NCI-H1694 (cell line): ENCODE results near the gene CCDC92B.
"Not testable (repeated sequence)": the region's sequence is repeated elsewhere in the genome, so short reads cannot be mapped to it uniquely, and the experiment has no call there.

Experiments used
- DNase-seq: peaks from one replicate; lab custom pipeline; 2025; lab: John Stamatoyannopoulos, UW

CCDC92B gene

DNA sequence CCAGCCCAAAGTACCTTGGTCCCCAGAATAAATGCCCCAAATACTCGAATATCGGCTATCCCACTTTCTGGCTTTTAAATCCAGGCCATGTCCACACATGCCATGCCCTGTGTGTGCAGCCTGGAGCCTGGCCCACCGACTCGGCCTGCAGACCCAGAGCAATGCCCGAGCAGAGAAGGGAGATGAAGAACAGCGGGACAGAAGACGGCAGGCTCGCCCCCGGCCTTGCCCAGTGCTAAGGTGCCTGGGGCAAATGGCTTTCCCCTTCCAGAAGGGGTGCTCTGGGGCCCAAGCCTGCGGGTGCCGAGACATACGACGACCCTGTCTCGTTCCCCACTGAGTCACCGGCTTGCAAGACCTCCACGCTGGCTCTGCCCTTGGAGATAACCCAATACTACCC, 45.8 kb downstream of the CCDC92B start:
- no peak for DNase-seq

DNA sequence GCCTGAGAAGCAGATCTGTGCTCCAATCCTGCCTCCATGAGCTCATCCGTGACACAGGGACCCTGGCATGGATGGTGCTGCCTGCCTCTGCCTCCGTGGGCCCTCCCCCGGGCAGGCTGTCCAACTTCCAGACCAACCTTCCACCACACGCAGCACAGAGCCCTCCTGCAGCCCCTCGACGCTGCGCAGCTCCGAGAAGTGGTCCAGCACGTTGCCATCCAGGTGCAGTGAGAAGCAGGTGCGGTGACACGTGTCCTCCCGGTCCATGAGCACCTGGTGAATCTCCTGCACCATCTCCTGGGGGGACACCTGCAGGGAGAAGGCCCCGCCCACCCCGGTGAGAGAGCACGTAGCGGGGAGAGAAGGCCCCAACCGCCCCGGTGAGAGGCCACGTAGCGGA, 46.3 kb downstream of the CCDC92B start:
- no peak for DNase-seq

- no peak for DNase-seq
Observed at GRCh38 chr17:2701996-2702741, 47.3 kb downstream of the CCDC92B start.

DNA sequence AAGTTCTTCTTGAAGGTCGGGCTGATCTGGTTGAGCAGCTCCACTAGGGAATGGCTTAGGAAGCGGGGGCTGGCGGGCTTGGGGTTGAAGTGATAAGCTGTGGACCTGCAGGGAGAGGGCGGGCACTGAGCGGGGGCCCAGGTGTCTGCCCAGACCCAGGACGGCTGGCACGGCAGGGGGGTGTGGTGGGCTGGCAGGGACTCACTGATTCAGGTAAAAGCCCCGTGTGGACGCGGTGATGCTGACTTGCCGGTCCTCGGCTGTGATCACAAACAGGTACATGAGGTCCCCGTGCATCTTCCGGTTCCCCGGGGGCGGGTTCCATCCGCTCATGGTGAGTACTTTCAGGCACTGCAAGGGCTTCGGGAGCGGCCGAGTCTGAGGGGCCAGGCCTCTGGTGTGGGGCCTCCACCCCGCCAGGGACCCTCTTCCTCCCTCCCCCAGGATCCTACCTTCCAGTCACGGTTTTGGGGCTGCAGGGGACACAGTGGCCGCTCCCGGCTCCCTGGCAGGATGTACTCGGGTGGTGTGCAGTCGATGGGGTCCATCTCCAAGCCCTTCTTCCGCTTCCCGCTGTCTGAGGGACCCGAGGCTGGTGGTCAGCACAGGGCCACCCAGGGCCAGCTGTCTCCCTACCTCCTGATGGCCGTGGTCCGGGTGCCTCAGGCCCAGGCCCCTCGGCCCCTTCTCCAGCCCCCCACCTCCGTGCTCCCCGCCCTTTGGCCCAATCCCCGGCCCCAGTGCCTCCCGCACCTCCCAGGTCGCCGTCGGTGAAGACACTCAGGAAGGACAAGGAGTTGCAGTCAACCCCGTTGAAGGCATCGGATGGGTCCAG, 48.1 kb downstream of the CCDC92B start:
- DNase-seq, result no peak

DNA sequence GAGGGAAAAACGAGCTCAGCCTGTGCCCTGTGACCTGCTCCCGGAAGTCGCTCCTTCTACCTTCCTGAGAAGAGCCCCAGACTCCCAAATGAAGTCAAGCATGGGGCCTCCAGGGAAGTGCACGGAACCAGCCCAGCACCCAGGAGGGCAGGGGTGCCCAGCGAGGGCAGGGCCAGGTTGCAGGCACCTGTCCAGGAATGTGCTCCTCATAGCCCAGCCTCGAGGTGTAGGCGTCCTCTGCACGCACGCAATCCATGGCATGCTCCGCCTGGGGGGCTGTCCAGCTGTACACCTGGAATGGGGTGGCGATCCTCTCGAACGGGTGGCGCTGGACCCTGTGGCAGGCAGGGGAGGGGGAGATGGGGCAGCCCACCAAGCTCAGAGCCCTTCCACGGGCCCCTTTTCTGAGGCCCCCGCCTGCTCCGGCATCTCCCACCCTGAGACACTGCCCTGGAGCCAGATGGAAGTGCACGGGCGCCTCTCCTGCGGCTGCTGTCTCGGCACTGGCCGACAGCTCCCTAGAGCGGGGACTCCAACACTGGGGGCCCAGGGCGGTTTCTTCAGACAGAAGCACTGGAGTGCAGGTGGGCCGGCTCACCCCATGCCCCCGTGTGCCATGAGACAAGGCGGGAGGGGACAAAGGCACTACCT, 48.8 kb downstream of the CCDC92B start:
- DNase-seq, result no peak

DNA sequence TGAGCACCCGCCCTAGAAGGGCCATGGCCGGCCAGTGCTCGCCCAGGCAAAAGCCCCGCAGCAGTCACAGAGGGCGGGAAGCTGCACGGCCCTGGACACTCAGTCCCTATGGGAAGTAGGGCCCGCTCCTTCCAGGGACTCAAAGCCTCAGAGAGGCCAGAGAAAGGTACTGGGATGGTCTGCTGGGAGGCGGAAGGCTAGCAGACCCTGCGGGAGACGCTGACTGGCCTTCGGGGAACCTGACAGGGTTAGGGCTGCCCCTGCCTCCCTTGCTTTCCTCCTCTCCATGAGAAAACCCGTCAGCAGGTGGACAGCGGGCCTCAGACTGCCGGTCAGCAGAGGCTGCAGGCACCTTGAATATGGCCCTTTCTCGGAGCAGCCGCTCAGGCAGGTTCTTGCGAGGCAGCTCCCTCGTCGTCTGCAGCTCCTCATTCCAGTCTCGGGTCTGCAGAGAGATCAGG, 49.4 kb downstream of the CCDC92B start:
- no peak for DNase-seq

- not testable (repeated sequence) for DNase-seq
Observed at GRCh38 chr17:2699216-2699805, 50.1 kb downstream of the CCDC92B start.

GRCh38 chr17:2697611-2698162, 51.8 kb downstream of the CCDC92B start:
- DNase-seq, result no peak

GRCh38 chr17:2695961-2696760, 53.3 kb downstream of the CCDC92B start:
- no peak for DNase-seq

DNA sequence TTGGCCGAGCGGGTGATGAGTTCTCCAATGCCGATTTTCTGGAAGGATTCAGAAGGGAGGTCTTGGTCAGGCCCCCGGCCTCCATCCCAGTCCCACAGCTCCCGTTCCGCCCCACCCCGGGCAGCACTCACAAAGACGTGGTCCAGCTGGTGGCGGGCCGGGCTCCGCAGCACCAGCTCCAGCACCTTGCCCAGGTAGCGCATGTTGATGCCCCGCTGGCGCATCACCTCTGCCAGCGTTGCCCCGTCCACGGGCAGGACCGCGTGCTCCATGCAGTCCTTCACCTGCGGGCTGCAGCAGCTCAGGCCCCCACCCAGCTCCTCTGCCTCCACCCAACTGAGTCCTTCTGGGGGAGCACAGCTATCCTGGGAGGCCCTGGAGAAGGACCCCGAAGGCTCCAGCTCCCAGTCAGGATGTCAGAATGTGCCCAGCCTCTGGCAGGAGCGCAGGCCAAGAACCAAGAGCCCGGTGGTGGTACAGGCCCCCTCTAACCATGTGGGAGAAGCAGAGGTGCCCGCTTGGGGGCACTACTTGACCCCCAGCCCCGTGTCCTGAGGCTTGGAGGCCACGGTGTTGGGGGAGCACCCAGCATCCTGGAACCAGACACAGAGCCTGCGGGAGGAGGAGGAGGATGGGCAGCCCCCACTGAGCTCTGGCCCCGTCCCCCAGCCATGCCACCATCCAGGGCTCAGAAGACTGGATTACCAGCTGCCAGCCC, 54.0 kb downstream of the CCDC92B start:
- no peak for DNase-seq

- no peak for DNase-seq
Observed at GRCh38 chr17:2694381-2695242, 54.8 kb downstream of the CCDC92B start.

DNA sequence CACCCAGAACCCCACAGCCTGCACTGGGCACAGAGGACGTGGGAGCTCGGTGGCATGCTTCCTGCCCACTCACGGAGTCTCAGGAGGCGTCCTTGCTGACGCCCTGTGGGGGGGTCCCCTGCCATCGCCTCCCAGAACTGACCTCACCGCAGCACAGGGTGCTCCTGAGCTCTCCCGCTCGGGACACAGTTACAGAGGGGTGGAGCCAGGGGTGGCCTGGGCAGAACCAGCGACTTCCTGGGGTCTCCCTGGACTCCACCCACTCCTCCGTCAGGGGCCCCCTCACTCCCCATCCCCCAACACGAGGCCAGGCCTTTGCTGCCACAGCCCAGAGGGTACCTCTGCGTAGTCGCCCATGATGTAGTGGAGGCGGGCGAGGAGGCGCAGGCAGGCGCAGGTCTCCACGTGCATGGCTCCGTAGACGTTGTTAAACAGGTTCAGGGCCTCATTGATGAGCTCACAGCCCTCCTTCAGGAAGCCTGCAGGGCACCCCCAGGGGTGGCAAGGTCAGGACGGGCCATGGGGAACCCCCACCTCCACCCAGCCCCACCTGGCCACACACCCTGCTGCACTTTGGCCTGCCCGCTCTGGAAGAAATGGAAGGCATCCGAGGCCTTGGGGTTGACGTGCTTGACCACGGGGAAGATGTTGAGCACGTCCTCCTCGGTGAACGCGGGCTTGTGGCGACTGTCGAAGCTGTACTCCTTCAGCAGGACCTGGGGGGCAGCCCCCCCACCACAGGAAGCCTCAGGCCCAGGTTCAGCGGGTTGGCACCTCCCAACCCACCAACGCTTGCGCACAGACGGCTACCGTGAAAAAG, 55.7 kb downstream of the CCDC92B start:
- no peak for DNase-seq

DNA sequence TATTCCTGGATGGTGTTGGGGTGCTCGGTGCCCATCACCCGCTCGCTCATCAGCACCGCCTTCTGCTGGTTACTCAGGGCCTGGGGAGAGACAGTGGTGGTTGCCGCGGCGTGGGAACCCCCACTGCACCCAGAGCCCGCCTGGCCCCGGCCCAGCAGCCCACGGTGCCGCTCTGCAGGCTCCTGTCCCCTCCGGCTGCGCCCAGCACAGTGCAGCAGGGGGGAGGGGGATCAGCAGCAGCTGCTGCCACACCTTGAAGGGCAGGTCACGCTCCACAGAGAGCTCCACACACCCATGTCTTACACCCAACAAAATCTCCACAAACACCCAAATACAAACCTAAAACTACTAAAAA, 56.7 kb downstream of the CCDC92B start:
- no peak for DNase-seq

DNA sequence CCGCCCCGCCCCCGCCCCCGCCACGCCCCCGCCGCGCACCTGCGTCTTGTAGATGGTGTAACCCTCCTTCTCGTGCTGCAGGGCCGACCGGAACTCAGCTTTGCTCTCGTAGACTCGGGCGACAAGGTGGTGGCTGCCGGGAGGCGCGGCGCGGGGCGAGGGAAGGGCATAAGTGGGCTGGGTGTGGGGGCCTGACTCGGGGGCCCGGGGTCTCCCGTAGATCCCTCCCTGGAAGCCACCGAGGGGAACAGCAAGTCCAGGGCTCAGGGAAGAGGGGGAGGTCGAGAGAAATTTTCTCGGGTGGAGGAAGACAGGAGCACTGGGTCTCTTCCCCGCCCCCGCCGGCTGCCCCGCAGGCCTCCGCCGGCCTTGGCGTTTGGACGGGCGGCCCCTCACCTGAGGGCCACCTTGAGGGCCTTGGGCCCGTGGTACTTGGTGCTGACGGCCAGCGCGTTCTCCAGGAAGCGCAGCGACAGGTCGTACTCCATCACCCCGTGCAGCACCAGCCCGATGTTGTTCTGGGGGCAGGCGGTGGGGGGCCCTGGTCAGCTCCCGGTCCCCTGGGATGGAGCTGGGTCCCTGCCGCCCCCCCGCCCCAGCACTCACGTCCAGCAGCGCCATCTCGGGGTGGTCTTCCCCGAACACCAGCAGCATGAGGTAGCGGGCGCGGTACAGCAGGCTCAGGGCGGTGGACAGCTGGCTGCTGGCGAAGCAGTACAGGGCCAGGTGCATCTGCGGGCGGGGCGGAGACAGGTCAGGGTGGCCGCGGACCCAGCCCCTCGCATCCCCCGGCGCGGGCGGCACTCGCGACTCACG, 57.3 kb downstream of the CCDC92B start:
- no peak for DNase-seq

- no peak for DNase-seq
Observed at GRCh38 chr17:2691069-2691871, 58.2 kb downstream of the CCDC92B start.

DNA sequence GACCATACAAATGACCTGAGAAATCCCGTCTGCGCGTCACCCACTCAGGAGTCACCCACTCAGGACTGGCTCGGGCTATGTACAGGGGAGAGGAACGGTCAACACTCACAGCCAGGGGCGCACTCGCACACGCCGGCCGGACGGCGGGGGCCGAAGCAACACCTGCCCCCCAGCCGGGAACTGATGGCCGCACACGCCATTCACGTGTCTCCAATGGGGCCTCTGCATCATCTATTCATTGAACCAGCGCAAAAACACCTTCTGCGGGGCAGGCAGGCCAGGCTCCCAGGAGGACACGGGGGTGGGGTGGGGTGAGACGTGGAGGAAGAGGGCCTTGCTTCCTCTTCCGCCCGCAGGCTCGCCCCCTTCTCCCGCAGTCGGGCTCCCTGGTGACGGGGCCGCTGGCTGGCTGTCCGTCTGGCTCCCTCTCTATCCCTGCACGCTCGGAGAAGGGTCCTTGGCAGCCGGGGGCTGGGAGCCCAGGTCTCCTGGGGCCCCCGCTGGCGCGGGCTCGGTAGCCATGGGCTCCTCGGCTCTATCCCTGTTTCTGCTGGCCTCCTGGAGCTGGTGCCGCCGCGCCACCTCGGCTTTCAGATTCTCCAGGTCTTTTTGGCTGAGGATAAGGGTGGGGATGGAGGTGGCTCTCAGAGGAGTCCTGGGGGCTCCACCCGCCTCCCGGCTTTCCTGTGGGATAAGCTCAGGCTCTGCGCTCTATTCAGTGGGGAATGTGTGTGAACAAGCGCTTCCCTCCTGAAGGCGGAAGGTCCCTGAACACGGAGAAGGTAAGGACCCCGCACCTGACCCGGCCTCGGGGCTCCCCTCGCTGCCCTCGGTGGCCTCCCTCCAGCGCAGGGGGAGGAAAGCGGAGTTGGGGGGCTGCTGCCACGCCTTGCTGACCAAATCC, 59.0 kb downstream of the CCDC92B start:
- DNase-seq, result no peak
